GM23248 (cell line): ENCODE data around the gene COX7A2L.

Experiments
- EZH2 ChIP-seq: fragments of 200-600 bp; sonication (generic); IDR thresholded peaks from 2 replicates; pipeline ENCODE4 v1.6.1; 2018; ENCODE audit warnings: antibody characterized with exemption, mild to moderate bottlenecking; ENCODE audit not compliant: insufficient read depth, poor library complexity, severe bottlenecking
- EZH2phosphoT487 ChIP-seq: fragments of 200-600 bp; sonication (generic); IDR thresholded peaks from 2 replicates; pipeline ENCODE4 v1.6.1; 2018; ENCODE audit warnings: antibody characterized with exemption, moderate library complexity, mild to moderate bottlenecking, low read depth; ENCODE audit not compliant: insufficient read depth

GRCh38 chr2:42368817-42369531 lies 8.0 kb upstream of the COX7A2L start:
- TF ChIP-seq EZH2phosphoT487 (no peak), EZH2 (no peak)
